ENCODE results near the gene CSH2.
"Not testable (repeated sequence)": the region's sequence is repeated elsewhere in the genome, so short reads cannot be mapped to it uniquely, and the experiment has no call there.

DNA sequence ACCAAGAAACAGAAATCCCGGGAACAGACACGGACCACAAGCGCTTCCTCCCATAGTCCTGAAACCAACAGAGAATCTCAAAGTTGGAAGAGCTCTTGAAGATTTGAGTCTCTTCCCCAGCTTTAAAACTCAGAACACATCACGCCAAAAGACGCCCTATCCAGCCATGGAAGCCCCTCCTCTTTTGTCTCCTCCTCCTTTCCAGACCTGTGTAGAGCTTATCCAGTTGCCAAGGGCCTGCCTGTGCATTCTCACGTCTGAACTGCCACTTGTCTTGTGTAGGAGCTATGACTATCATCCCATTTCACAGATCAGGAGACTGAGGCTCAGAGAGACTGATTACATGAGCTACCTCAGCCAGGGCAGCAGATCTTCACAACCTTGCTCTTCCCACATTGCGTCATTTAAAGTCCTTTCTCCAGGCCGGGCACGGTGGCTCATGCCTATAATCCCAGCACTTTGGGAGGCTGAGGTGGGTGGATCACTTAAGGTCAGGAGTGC is 9.2 kb upstream of the CSH2 start:
- TF ChIP-seq, protein P1, sequence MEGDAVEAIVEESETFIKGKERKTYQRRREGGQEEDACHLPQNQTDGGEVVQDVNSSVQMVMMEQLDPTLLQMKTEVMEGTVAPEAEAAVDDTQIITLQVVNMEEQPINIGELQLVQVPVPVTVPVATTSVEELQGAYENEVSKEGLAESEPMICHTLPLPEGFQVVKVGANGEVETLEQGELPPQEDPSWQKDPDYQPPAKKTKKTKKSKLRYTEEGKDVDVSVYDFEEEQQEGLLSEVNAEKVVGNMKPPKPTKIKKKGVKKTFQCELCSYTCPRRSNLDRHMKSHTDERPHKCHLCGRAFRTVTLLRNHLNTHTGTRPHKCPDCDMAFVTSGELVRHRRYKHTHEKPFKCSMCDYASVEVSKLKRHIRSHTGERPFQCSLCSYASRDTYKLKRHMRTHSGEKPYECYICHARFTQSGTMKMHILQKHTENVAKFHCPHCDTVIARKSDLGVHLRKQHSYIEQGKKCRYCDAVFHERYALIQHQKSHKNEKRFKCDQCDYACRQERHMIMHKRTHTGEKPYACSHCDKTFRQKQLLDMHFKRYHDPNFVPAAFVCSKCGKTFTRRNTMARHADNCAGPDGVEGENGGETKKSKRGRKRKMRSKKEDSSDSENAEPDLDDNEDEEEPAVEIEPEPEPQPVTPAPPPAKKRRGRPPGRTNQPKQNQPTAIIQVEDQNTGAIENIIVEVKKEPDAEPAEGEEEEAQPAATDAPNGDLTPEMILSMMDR (IDR thresholded peaks at IDR 0.05), result not testable (repeated sequence)
- TF ChIP-seq POLR2AphosphoS5, POLR2A, EP300 (IDR thresholded peaks at IDR 0.05): not testable (repeated sequence)
